Stimulated activated CD8-positive, alpha-beta memory T cell treated with anti-CD3 and anti-CD28 coated beads, Interleukin-7, amount 100 ng/mL, for 24 hours (primary cell): ENCODE results near the gene ATP2B2.

Experiments used
- DNase-seq: peaks from one replicate; pipeline ENCODE4 v3.0.0-alpha.2; 2020; ENCODE audit warnings: low read depth

Gene ATP2B2

GRCh38 chr3:10274601-10275000 is 230.8 kb downstream of the ATP2B2 start:
- no peak for DNase-seq
